Measurements from ENCODE around the gene CTBP2.

The CTBP2 gene

GRCh38 chr10:125008689-125009638, 151.4 kb downstream of the CTBP2 start:
- H2BK5ac ChIP-seq (ENCODE audit: low read length), result no peak overlapping the region
- no peaks in the 10 kb centered on the region for H3K27me3 ChIP-seq (ENCODE audit: control insufficient read depth in 3 of 3, insufficient read depth in 3 of 3, low read depth in 1 of 3, low read length in 3 of 3)
- H2BK120ac ChIP-seq (ENCODE audit: low read depth, low read length), result peak overlapping the region; percentile 8
- H3K4me1 ChIP-seq (ENCODE audit: control insufficient read depth in 2 of 2, insufficient read depth in 1 of 2, low read depth in 1 of 2, low read length in 2 of 2), result peaks cover 4 to 27% of the 10 kb centered on the region in 2 donors
- no peak overlapping the region for H3K18ac ChIP-seq (ENCODE audit: low read length)
- H2BK12ac ChIP-seq (ENCODE audit: low read length), result no peak overlapping the region
- H2BK15ac ChIP-seq (ENCODE audit: low read length), result no peak overlapping the region
- H4K8ac ChIP-seq (ENCODE audit: low read depth, low read length), result no peak overlapping the region
- H3K36me3 ChIP-seq (replicated peaks in 1 of 2; ENCODE audit: control insufficient read depth in 2 of 2, insufficient read depth in 2 of 2, low read length in 2 of 2), result peaks cover 4 to 59% of the 10 kb centered on the region in 2 donors
- H3K9ac ChIP-seq (ENCODE audit: low read depth, low read length, poor library complexity), result no peak overlapping the region
- H2AK5ac ChIP-seq (ENCODE audit: low read depth, low read length), result no peak overlapping the region
- peaks cover 20% of the 10 kb centered on the region for H3K79me1 ChIP-seq (ENCODE audit: low read depth, low read length)
- H3K9me3 ChIP-seq (replicated peaks in 1 of 2; ENCODE audit: control insufficient read depth in 2 of 2, insufficient read depth in 1 of 2, low read depth in 1 of 2, low read length in 2 of 2), result peaks cover 0 to 2% of the 10 kb centered on the region in 2 donors
- H3K4me3 ChIP-seq (ENCODE audit: low read length in 2 of 2), result no peak overlapping the region
- no peak overlapping the region for H3K23ac ChIP-seq (ENCODE audit: low read depth, low read length, poor library complexity)
- DNase-seq (ENCODE audit: low spot score), result no peak
- no peak overlapping the region for H4K91ac ChIP-seq (ENCODE audit: low read depth, low read length, poor library complexity)
- WGBS, 2 donors (ENCODE audit: extremely low coverage in 2 of 2, insufficient read length in 2 of 2, insufficient replicate concordance in 1 of 2), result no CpG with 5 or more reads among the region's 22 CpGs
- no peak overlapping the region for H3K4ac ChIP-seq (ENCODE audit: low read length)
- H2AFZ ChIP-seq (ENCODE audit: low read length), result no peak overlapping the region
- H3K14ac ChIP-seq (ENCODE audit: low read length), result no peak overlapping the region
- no peak overlapping the region for H3K4me2 ChIP-seq (ENCODE audit: insufficient read depth, low read length, poor library complexity, severe bottlenecking)
- H3K27ac ChIP-seq (replicated peaks; ENCODE audit: low read length), result no peak overlapping the region

GRCh38 chr10:125007436-125007835, 152.9 kb downstream of the CTBP2 start:
- Histone ChIP-seq H3K27ac (replicated peaks; ENCODE audit: low read length) (no peak overlapping the region), H3K23ac (ENCODE audit: low read depth, low read length, poor library complexity) (no peak overlapping the region), H2BK5ac (ENCODE audit: low read length) (no peak overlapping the region), H4K8ac (ENCODE audit: low read depth, low read length) (no peak overlapping the region), H2BK15ac (ENCODE audit: low read length) (no peak overlapping the region), H3K9ac (ENCODE audit: low read depth, low read length, poor library complexity) (no peak overlapping the region), H2BK12ac (ENCODE audit: low read length) (no peak overlapping the region), H4K91ac (ENCODE audit: low read depth, low read length, poor library complexity) (no peak overlapping the region), H3K14ac (ENCODE audit: low read length) (no peak overlapping the region), H3K27me3 (ENCODE audit: control insufficient read depth in 3 of 3, insufficient read depth in 3 of 3, low read depth in 1 of 3, low read length in 3 of 3) (no peaks in the 10 kb centered on the region), H3K79me1 (ENCODE audit: low read depth, low read length) (peaks cover 29% of the 10 kb centered on the region), H3K18ac (ENCODE audit: low read length) (no peak overlapping the region), H3K4me3 (ENCODE audit: low read length in 2 of 2) (no peak overlapping the region), H3K36me3 (replicated peaks in 1 of 2; ENCODE audit: control insufficient read depth in 2 of 2, insufficient read depth in 2 of 2, low read length in 2 of 2) (peaks cover 7 to 54% of the 10 kb centered on the region in 2 donors), H2AK5ac (ENCODE audit: low read depth, low read length) (no peak overlapping the region), H3K4ac (ENCODE audit: low read length) (no peak overlapping the region), H3K4me1 (ENCODE audit: control insufficient read depth in 2 of 2, insufficient read depth in 1 of 2, low read depth in 1 of 2, low read length in 2 of 2) (peaks cover 4 to 28% of the 10 kb centered on the region in 2 donors), H2AFZ (ENCODE audit: low read length) (no peak overlapping the region), H3K4me2 (ENCODE audit: insufficient read depth, low read length, poor library complexity, severe bottlenecking) (no peak overlapping the region), H2BK120ac (ENCODE audit: low read depth, low read length) (no peak overlapping the region), H3K9me3 (replicated peaks in 1 of 2; ENCODE audit: control insufficient read depth in 2 of 2, insufficient read depth in 1 of 2, low read depth in 1 of 2, low read length in 2 of 2) (peaks cover 0 to 2% of the 10 kb centered on the region in 2 donors)
- no peak for DNase-seq (ENCODE audit: low spot score)
- WGBS, 2 donors (ENCODE audit: extremely low coverage in 2 of 2, insufficient read length in 2 of 2, insufficient replicate concordance in 1 of 2), result no CpG with 5 or more reads among the region's 6 CpGs

GRCh38 chr10:125006921-125007426, 153.4 kb downstream of the CTBP2 start:
- Histone ChIP-seq H3K23ac (ENCODE audit: low read depth, low read length, poor library complexity) (no peak overlapping the region), H3K4me3 (ENCODE audit: low read length in 2 of 2) (no peak overlapping the region), H2BK12ac (ENCODE audit: low read length) (no peak overlapping the region), H3K18ac (ENCODE audit: low read length) (peak overlapping the region; percentile 35), H3K36me3 (replicated peaks in 1 of 2; ENCODE audit: control insufficient read depth in 2 of 2, insufficient read depth in 2 of 2, low read length in 2 of 2) (peaks cover 9 to 54% of the 10 kb centered on the region in 2 donors), H3K9ac (ENCODE audit: low read depth, low read length, poor library complexity) (no peak overlapping the region), H3K27me3 (ENCODE audit: control insufficient read depth in 3 of 3, insufficient read depth in 3 of 3, low read depth in 1 of 3, low read length in 3 of 3) (no peaks in the 10 kb centered on the region), H3K9me3 (replicated peaks in 1 of 2; ENCODE audit: control insufficient read depth in 2 of 2, insufficient read depth in 1 of 2, low read depth in 1 of 2, low read length in 2 of 2) (peaks cover 0 to 2% of the 10 kb centered on the region in 2 donors), H2AFZ (ENCODE audit: low read length) (no peak overlapping the region), H3K4ac (ENCODE audit: low read length) (no peak overlapping the region), H3K4me2 (ENCODE audit: insufficient read depth, low read length, poor library complexity, severe bottlenecking) (no peak overlapping the region), H2AK5ac (ENCODE audit: low read depth, low read length) (no peak overlapping the region), H3K4me1 (ENCODE audit: control insufficient read depth in 2 of 2, insufficient read depth in 1 of 2, low read depth in 1 of 2, low read length in 2 of 2) (peaks cover 4 to 28% of the 10 kb centered on the region in 2 donors), H2BK120ac (ENCODE audit: low read depth, low read length) (no peak overlapping the region), H4K8ac (ENCODE audit: low read depth, low read length) (no peak overlapping the region), H2BK5ac (ENCODE audit: low read length) (no peak overlapping the region), H3K14ac (ENCODE audit: low read length) (no peak overlapping the region), H2BK15ac (ENCODE audit: low read length) (no peak overlapping the region), H4K91ac (ENCODE audit: low read depth, low read length, poor library complexity) (no peak overlapping the region), H3K27ac (replicated peaks; ENCODE audit: low read length) (no peak overlapping the region), H3K79me1 (ENCODE audit: low read depth, low read length) (peaks cover 31% of the 10 kb centered on the region)
- no peak for DNase-seq (ENCODE audit: low spot score)
- WGBS, 2 donors (ENCODE audit: extremely low coverage in 2 of 2, insufficient read length in 2 of 2, insufficient replicate concordance in 1 of 2), result no CpG with 5 or more reads among the region's 19 CpGs

- H3K27ac ChIP-seq (replicated peaks; ENCODE audit: low read length), result no peak overlapping the region
- no peak overlapping the region for H3K4ac ChIP-seq (ENCODE audit: low read length)
- no peak overlapping the region for H3K4me3 ChIP-seq (ENCODE audit: low read length in 2 of 2)
- H2BK15ac ChIP-seq (ENCODE audit: low read length), result no peak overlapping the region
- H4K91ac ChIP-seq (ENCODE audit: low read depth, low read length, poor library complexity), result no peak overlapping the region
- H2BK120ac ChIP-seq (ENCODE audit: low read depth, low read length), result no peak overlapping the region
- no peak overlapping the region for H2BK5ac ChIP-seq (ENCODE audit: low read length)
- H3K36me3 ChIP-seq (replicated peaks in 1 of 2; ENCODE audit: control insufficient read depth in 2 of 2, insufficient read depth in 2 of 2, low read length in 2 of 2), result peaks cover 10 to 54% of the 10 kb centered on the region in 2 donors
- H3K23ac ChIP-seq (ENCODE audit: low read depth, low read length, poor library complexity), result no peak overlapping the region
- peaks cover 31% of the 10 kb centered on the region for H3K79me1 ChIP-seq (ENCODE audit: low read depth, low read length)
- no peak overlapping the region for H3K4me2 ChIP-seq (ENCODE audit: insufficient read depth, low read length, poor library complexity, severe bottlenecking)
- peaks cover 0 to 2% of the 10 kb centered on the region in 2 donors for H3K9me3 ChIP-seq (replicated peaks in 1 of 2; ENCODE audit: control insufficient read depth in 2 of 2, insufficient read depth in 1 of 2, low read depth in 1 of 2, low read length in 2 of 2)
- DNase-seq (ENCODE audit: low spot score), result no peak
- H3K4me1 ChIP-seq (ENCODE audit: control insufficient read depth in 2 of 2, insufficient read depth in 1 of 2, low read depth in 1 of 2, low read length in 2 of 2), result peaks cover 5 to 33% of the 10 kb centered on the region in 2 donors
- H4K8ac ChIP-seq (ENCODE audit: low read depth, low read length), result no peak overlapping the region
- no peak overlapping the region for H3K18ac ChIP-seq (ENCODE audit: low read length)
- no peak overlapping the region for H2AK5ac ChIP-seq (ENCODE audit: low read depth, low read length)
- H3K27me3 ChIP-seq (ENCODE audit: control insufficient read depth in 3 of 3, insufficient read depth in 3 of 3, low read depth in 1 of 3, low read length in 3 of 3), result no peaks in the 10 kb centered on the region
- H2BK12ac ChIP-seq (ENCODE audit: low read length), result no peak overlapping the region
- no peak overlapping the region for H2AFZ ChIP-seq (ENCODE audit: low read length)
- no CpG with 5 or more reads among the region's 9 CpGs for WGBS, 2 donors (ENCODE audit: extremely low coverage in 2 of 2, insufficient read length in 2 of 2, insufficient replicate concordance in 1 of 2)
- H3K14ac ChIP-seq (ENCODE audit: low read length), result no peak overlapping the region
- H3K9ac ChIP-seq (ENCODE audit: low read depth, low read length, poor library complexity), result no peak overlapping the region
Observed at GRCh38 chr10:125006188-125006680, 154.1 kb downstream of the CTBP2 start.
